Measurements from ENCODE around the gene TBC1D9B.
A peak's percentile ranks its signal among the peaks of the same experiment; 100 is the strongest.

The TBC1D9B gene

GRCh38 chr5:179895861-179896260, 11.8 kb downstream of the TBC1D9B start:
- no peak for TF ChIP-seq CTCF (IDR thresholded peaks at IDR 0.05; ENCODE audit: borderline replicate concordance, control extremely low read depth, extremely low read depth, insufficient read depth, missing control alignments)
- in situ Hi-C loops (cut with MboI; ENCODE audit: low sequenced_read_pairs, unreplicated experiment), result no loop called here
- no peak for DNase-seq (ENCODE audit: low spot score)

DNA sequence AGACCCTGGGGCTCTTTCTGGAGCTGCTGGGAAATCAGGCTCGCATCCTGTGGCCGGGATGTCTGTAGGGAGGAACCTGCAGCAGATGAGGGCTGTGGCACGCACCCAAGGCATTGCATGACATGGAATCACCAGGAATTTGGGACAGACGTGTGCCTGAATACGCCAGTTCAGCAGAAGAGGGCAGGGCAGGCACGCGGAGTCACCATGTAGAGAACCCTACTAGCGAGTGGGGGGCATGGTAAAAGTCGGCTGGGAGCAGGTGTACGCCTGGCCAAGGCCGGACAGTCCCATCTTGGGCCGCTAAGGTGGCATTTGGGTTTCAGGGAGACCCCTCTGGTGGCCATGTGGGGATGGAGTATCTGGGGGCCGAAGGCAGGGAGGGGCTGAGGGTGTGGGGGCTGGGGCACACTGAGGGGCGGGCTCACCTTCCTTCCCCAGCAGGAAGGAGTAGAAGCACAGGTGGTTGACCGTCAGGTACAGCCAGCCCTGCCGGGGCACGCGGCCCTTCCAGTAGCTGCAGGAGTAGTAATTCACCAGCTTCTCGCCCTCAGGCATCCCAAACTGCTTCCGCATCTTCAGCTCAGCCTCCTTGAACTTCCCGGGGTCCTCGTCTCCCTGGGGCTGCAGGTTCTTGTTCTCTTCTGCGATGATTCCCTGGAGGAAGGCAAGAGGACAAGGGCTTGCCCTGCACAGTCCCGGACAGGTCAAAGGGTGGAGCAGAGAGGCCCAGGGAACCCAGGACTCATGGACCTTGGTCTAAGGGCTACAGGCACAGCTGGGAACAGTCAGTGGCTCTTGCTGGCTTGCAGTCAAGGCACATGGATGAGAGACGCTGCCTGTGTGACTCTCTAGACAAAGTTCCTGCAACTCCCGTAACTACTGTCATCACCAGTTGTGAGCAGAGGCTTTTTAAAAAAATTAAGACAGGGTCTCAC, 13.5 kb downstream of the TBC1D9B start:
- no peak for DNase-seq (ENCODE audit: low spot score)
- in situ Hi-C loops (cut with MboI; ENCODE audit: low sequenced_read_pairs, unreplicated experiment), result no loop called here
- no peak for TF ChIP-seq CTCF (IDR thresholded peaks at IDR 0.05; ENCODE audit: borderline replicate concordance, control extremely low read depth, extremely low read depth, insufficient read depth, missing control alignments)

GRCh38 chr5:179893076-179893957, 14.4 kb downstream of the TBC1D9B start:
- in situ Hi-C loops (cut with MboI; ENCODE audit: low sequenced_read_pairs, unreplicated experiment), result no loop called here
- DNase-seq (ENCODE audit: low spot score), result no peak
- TF ChIP-seq CTCF (IDR thresholded peaks at IDR 0.05; ENCODE audit: borderline replicate concordance, control extremely low read depth, extremely low read depth, insufficient read depth, missing control alignments), result no peak

DNA sequence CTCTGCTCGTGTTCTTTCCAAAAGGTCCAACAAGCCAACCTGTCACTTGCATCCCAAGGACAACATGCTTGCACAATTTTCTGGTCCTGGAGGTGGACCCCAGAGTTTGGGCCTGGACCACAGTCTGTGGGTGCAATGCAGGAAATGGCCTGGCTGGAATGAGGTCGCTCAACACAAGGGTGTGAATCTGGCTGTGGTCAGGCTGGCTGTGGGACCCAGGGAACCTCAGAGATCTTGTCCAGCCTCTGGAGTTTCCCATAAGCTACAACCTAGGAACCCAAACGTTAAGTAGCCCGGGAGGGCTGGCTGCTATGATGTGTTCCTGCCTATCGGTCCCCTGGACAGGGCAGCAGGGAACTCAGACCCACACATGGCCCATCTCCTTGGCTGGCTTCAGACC, 15.4 kb downstream of the TBC1D9B start:
- in situ Hi-C loops (cut with MboI; ENCODE audit: low sequenced_read_pairs, unreplicated experiment), result no loop called here
- DNase-seq (ENCODE audit: low spot score), result no peak
- TF ChIP-seq CTCF (IDR thresholded peaks at IDR 0.05; ENCODE audit: borderline replicate concordance, control extremely low read depth, extremely low read depth, insufficient read depth, missing control alignments), result peak; percentile 13

- no peak for TF ChIP-seq CTCF (IDR thresholded peaks at IDR 0.05; ENCODE audit: borderline replicate concordance, control extremely low read depth, extremely low read depth, insufficient read depth, missing control alignments)
- in situ Hi-C loops (cut with MboI; ENCODE audit: low sequenced_read_pairs, unreplicated experiment), result no loop called here
- DNase-seq (ENCODE audit: low spot score), result no peak
Measured at GRCh38 chr5:179890751-179891682, 16.7 kb downstream of the TBC1D9B start.
